Measurements from ENCODE around the gene TTC34.
"Not testable (repeated sequence)": the region's sequence is repeated elsewhere in the genome, so short reads cannot be mapped to it uniquely, and the experiment has no call there.

The TTC34 gene

DNA sequence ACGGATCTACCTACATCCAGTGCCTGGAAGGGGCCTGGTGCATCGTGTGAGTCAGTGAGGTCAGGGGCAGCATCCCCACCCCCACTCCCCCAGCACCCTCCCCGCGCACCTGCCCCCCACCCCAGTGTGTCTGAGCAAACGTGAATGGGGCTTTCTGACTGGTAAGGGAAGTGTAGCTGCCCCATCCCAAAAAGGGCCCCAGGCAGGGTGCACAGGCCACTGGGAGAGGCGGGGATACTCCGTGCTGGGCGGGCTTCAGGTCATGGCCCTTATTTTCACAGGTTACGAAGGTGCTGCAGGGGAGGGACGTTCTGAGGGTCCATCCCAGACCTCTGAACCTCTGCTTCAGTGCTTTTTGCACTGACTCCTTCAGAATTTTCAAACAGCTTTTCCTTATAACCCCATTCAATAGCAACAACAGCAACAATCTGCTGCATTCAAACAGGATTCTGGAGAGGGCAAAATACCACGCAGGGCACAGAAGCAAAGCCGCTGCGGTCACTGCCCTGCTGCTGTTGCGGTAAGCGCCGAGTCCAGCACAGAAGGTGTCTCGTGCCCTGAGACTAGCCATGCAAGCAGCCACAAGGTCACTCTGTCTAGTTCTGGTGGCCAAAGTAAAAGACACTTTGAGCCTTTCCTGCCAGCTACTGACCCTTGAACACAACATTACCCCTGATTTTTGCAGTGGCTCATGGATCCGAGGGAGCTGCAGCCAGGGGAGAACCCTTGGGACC is 10.3 kb downstream of the TTC34 start:
- DNase-seq, result no peak

DNA sequence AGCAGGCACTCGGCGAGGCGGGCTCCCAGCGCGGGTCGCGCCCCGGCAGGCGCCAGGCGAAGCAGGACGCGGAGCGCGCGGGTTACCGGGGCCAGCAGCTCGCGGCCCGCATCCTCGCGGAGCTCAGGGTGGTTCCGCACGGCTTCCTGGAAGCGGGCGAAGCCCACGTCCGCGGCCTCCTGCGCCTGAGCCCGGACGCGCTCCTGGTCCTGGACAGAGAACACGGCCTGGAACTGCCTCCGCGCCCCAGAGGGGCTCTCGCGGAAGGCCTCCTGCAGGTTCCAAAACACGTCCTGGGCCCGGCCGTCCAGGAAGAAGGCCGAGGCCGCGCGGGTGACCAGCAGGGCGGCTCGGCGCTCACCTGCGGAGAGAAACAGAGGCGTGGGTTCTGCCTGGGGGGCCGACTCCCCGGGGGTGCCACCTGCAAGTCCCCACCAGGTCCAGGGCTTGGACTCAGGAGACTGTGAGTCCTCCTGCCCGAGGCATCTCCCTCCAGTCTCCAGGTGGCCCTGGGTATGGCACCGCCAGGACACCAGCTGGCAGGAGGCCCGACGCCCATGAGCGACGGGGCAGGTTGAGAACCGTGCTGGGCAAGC is 11.4 kb downstream of the TTC34 start:
- no peak for DNase-seq

DNA sequence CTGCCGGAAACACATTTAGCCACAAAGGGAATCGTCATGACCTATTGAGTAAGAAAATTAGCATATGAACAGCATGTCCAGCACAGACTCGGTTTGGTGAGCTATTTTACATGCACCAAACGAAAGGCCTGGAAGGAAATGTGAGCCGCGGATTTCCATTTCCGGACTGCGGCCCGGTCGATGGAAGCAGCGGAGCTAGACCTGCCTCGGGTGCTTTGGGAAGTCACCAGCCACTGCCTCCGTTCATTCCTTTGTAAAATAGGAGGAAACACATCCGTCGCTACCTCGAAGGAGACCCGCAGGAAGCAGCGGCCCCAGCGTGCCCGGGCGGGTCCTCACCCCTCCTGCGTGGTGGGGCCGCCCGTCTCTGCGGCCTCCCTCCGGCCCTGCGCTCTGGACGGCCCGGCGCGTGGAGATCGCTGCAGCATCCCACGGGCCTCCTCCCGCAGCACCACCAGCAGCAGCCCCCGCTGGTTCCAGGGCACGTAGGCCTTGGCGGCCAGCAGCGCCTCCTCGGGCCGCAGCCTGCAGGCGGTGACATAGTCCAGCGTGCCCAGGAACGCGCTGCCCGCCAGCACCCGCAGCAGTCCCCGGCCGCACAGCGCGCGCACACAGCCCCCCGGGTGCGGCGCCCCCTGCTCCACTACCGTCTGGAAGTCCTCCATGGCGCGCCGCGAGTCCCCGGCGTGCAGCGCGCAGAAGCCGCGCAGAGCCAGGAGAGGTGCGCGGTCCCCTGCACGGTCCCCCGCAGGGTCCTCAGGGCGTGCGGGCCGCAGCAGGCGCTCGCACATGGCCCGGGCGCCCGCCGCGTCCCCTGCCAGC is 12.1 kb downstream of the TTC34 start:
- no peak for DNase-seq

DNA sequence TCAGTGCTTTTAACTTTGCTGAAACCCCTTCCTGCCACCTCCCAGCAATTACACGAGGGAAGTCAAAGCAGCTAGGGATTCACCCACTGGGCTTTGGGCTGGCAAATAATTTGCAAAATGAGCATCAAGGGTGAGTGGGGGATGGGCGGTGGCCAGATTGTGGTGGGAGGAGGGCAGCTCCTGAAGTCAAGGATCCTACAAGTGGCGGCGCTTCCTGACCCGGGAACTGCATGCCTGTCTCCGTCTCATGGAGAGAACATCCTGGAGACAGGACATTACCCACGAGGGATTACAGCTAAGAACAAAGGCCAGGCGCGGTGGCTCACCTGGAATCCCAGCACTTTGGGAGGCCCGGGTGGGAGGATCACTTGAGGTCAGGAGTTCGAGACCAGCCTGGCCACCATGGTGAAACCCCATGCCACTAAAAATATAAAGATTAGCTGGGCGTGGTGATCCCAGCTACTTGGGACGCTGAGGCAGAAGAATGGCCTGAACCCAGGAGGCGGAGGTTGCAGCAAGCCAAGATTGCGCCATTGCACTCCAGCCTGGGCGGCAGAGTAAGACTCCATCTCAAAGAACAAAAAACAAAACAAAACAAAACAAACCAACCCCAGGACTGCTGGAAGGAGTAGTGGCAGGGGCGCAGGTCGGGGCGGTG is 12.9 kb downstream of the TTC34 start:
- no peak for DNase-seq

DNA sequence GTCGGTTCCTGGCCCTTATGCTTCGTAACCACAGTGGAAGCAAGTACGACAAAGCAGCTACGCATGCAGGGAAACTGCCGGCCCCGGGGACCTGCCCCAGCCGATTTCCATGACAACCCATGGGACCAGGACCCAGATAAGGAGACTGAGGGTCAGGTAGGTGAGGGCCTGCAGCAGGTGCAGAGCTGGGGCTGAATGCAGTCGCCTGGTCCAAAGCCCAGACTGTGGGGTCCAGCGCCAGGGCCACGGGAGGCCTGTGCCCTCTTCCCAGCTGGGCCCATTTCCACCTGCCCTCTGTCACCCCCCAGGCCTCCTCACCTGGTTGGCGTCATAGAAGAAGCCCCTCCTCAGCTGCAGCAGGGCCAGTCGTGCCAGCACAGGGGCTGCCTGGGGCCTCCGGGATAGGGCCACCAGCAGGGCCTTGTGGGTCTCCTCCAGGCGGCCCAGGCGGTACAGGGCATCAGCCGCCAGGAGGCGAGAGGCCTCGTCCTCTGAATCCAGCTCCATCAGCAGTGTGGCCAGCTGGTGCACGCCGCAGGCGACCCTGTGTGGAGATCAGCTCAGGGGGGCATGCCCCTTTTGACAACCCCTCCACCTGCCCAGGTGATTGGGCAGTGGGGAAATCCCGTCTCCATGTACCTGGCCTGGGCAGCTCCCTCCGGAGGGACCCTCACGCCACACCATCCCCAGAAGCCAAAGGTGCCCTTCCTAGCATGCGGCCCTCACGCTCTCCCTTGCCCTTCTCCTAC is 14.2 kb downstream of the TTC34 start:
- no peak for DNase-seq

DNA sequence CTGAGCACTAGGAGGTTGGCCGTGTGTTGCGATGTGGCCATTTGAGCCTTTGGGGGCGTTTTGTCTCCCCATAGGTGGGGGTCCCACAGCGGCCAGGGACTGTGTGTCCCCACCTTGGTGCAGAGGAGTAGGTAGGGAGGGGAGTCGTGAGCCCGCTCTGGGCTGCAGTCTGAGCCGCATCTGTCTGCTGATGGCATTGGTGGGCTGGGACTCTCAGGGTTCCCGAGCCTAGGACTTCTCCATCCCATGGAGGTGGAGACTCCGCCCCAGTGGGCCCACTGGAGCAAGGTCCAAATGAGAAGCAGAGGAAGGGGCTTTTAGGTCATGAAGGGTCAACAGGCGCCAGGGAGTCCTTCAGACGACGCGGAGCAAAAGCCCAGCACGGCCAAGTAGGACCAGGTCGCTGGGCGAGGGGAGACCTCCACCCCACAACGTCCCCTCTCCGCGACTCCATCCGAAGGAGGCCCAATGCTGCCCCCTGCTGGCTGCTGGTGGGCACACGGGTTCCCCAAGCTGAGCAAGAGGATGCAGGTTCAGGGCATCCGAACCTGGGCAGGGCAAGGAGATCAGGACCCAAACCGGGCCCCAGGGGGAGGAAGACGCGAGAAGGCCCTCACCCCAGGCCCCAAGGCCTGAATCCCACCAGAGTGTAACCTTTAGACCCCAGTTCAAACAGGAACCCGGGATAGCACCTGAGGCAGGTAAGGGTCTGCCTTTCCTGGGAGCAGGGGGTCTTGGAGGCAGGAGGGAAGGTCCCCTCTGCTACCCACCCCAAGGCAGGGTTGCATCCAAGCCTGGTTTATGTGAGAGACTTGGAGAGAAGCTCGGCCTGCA is 14.9 kb downstream of the TTC34 start:
- DNase-seq, result no peak

DNA sequence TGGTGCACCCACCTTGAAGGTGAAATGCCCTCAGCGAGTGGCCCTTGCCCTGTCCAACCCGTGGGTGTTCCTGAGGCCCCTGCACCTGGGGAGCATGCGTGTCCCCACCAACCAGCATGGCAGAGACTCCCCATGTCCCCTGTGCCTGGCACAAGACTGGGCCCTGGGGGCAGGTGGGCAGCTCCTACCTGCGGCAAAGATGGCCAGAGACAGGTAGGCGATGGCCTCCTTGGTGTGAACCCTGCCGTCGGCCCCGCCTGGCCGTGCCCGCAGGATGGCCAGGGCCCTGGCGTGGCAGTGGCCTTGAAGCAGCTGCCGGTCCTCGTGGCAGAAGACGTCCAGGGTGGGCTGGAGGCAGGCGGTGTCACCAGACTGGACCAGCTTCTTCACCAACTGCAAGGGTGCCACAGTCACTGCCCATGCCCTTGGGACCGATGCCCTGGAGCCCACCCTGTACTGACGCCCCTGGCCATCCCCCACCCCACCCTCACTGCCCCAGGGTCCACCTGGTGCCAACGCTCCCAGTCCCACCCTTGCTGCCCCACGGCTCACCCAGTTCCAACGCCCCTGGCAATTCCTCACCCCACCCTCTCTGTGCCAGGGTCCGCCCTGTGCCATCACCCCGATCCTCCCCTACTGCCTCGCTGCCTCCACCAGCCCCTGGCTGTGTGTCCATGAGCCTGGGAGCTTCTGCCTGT is 15.7 kb downstream of the TTC34 start:
- DNase-seq, result no peak

DNA sequence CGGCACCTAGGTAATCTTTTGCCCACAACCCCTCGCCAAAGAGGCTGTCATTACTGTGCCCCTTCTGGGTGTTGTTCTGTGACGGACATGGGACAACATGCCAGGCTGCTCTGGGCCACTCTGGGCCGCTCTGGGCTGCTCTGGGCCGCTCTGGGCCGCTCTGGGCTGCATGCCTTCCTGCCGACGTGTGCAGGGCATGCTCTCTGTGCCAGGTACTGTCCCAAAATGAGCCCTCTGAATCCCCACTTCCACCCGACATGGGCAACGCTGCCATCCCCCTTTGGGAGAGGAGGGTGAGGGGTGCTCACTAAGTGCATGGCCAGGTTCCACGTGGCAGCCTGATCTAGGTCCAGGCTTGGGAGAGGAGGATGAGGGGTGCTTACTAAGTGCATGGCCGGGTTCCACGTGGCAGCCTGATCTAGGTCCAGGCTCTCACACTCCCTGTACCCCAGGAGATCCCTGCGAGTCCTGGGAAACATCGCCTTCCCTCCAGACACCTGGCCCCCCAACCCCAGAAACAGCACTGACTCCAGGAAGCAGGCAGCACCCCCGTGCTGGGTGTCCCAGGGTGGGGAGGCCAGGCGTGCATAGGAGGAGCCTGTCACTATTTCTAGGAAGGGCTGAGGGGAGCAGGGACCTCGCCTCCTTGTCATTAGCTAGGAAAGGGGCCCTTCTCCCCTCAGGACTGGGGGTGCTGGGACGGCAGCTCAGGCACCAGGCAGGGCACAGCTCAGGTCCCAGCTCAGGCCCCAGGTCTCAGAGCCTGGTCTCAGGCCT is 16.5 kb downstream of the TTC34 start:
- DNase-seq, result no peak

DNA sequence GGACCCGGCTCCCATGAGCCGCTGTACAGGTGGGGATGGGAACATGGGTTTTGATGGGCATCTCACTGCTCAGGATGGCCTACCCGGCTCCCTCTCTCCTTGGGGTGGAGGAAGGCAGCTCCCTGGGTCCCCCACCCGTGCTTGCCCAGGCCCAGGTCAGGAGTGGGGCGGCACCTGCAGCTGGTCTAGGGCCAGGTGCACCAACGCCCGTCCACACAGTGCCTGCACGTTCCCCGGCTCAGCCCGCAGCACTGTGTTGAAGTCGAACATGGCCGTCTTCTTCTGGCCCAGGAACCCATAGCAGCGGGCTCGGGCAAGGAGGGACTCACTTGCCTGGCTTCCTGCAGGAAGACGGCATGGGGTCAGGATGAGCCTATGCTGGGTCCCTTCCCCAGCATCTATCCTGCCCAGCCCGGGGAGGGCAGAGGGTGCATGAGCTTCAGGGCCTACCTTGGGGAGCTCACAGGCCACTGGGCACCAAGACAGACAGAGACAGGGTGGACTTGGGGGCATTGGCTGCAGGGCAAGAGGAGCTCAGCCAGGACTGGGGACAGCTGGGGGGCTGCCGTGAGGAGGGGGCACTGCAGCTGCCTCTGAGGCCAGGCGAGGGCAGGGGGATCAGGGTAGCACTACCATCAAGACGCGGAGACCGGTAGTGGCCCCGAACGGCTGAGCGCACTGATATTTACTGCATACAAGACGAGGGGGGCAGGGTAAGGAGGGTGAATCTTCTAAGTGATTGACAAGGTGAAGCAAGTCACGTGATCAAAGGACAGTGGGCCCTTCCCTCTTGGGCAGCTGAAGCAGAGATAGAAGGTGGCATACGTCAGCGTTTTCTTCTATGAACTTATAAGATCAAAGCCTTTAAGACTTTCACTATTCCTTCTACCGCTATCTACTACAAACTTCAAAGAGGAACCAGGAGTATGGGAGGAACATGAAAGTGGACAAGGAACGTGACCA is 17.8 kb downstream of the TTC34 start:
- no peak for DNase-seq

DNA sequence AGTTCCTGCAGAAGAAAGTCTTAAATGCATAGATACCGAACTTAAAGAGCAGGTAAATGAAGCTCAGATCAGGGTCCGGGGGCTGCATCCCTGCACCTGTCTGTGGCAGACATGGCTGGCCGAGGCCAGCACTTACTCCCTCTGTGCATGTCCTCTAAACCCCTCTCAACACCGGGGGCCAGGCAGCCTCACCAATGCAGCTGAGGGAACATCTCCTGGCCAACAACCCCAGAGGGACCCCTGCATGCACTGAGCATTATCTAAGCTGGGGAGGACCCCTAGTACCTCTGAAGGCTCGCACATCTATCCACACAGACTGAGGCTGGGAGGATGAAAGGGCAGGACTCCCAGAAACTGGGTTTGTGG is 18.4 kb downstream of the TTC34 start:
- DNase-seq, result no peak

DNA sequence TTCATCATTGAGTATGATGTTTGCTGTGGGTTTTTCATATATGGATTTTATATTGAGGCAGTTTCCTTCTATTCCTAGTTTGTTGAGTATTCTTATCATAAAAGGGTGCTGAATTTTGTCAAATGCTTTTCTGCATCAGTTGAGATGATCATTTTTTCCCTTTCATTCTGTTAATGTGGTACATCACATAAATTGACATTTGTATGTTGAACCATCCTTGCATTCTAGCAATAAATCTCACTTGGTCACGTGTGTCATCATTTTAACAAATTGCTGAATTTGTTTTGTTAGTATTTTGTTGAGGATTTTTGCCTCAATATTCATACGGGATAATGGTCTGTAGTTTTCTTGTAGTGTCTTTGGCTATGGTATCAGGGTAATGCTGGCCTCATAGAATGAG is 19.9 kb downstream of the TTC34 start:
- DNase-seq, result no peak

DNA sequence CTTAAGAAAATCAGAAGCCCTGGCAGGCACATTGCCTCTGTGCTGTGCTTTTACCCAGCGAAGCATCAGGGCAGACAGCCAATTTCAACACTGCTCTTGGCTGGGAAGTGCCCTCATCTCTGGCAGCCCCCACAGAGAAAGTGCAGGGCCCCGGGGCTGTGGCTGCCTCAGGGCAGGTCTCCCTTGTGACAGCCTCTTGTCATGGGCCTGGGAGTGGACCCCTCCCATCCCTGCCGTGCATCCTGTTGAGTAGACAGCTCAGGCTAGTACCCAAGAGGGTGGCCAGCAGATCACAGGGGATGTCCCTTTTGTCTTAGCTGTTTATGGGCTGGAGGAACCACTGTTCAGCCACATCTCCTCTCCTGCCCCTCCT is 23.3 kb downstream of the TTC34 start:
- no peak for DNase-seq

DNA sequence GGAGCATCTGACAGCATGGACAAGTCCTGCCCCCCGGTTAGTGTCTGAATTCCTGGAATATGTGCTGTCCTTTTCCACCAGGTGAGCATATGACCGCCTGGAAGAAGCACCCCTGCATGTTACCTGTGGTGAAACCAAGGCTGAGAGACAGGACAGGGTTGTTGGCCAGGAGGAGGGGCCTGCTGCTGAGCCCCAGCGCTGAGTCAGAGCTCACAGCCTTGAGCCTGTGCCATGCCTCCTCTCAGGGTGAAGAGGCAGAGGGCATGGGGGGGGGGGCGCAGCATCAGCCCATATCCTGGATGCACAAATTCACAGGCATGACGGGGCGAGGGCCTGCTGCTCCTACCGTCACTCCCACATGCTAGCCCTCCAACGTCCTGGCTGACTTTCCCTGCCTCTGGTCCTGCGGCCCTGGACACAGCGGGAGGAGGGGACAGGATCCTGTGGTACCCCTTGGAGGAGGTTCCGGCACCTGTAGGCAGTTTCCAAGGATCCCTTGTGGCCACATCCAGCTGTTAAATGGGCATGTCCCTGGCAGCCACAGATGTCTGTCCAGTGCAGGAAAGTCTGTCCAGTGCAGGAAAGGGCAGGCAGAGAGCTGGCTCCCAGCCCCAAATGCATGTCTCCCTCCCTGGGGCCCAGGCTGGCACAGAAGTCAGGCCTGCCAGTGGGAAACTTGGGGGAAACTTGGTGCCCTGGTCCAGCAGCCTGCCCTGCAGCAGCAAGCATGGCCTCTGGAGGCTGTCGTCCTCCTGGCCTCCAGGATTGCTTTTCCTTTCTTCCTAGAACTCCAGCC is 23.9 kb downstream of the TTC34 start:
- no peak for DNase-seq

DNA sequence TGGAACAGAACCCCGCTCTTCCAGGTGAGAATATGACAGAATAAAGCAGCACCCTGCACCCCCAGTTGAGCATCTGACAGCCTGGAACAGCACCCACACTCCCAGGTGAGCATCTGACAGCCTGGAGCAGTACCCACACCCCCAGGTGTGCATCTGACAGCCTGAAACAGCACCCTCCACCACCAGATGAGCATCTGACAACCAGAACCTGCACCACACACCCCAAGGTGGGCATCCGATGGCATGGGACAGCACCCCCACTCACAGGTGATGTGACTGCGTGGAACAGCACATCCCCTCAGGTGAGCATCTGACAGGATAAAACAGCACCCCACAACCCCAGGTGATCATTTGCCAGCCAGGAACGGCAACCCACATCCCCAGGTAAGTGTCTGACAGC is 26.2 kb downstream of the TTC34 start:
- DNase-seq, result not testable (repeated sequence)

DNA sequence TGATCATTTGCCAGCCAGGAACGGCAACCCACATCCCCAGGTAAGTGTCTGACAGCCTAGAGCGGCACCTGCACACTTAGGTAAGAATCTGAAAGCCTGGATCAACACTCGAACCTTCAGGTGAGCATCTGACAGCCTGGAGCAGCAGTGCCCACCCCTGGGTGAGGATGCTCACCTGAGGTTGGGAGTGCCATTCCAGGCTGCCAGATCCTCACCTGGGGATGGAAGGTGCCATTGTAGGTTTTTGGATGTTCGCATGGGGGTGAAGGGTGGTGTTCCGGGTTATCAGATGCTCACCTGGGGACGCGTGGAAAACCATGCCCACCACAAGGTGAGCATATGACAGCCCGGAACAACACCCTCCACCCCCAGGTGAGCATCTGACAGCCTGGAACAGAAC is 33.4 kb downstream of the TTC34 start:
- not testable (repeated sequence) for DNase-seq

DNA sequence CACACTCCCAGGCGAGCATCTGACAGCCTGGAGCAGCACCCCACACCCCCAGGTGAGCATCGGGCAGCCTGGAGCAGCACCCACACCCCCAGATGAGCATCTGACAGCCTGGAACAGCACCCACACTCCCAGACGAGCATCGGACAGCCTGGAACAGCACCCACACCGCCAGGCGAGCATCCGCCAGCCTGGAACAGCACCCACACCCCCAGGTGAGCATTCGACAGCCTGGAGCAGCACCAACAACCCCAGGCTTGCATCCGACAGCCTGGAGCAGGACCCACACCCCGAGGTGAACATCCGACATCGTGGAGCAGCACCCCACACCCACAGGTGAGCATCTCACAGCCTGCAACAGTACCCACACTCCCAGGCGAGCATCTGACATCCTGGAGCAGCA is 42.1 kb downstream of the TTC34 start:
- not testable (repeated sequence) for DNase-seq

DNA sequence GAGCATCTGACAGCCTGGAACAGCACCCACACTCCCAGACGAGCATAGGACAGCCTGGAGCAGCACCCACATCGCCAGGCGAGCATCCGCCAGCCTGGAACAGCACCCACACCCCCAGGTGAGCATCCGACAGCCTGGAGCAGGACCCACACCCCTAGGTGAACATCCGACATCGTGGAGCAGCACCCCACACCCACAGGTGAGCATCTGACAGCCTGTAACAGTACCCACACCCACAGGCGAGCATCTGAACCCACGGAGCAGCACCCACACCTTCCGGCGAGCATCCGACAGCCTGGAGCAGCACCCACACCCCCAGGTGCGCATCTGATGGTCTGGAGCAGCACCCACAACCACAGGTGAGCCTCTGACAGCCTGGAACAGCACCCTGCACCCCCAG is 44.0 kb downstream of the TTC34 start:
- DNase-seq, result not testable (repeated sequence)

DNA sequence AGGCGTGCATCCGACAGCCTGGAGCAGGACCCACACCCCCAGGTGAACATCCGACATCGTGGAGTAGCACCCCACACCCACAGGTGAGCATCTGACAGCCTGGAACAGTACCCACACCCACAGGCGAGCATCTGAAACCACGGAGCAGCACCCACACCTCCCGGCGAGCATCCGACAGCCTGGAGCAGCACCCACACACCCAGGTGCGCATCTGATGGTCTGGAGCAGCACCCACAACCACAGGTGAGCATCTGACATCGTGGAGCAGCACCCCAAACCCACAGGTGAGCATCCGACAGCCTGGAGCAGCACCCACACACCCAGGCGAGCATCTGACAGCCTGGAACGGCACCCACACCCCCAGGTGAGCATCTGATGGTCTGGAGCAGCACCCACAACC is 46.1 kb downstream of the TTC34 start:
- DNase-seq, result not testable (repeated sequence)
